DMS79 (cell line): ENCODE measurements around the gene FMNL3.
A peak's percentile ranks its signal among the peaks of the same experiment; 100 is the strongest.
"Not testable (repeated sequence)": the region's sequence is repeated elsewhere in the genome, so short reads cannot be mapped to it uniquely, and the experiment has no call there.

Experiments used
- DNase-seq: peaks from one replicate; lab custom pipeline; 2025; lab: John Stamatoyannopoulos, UW

Gene FMNL3, protein sequence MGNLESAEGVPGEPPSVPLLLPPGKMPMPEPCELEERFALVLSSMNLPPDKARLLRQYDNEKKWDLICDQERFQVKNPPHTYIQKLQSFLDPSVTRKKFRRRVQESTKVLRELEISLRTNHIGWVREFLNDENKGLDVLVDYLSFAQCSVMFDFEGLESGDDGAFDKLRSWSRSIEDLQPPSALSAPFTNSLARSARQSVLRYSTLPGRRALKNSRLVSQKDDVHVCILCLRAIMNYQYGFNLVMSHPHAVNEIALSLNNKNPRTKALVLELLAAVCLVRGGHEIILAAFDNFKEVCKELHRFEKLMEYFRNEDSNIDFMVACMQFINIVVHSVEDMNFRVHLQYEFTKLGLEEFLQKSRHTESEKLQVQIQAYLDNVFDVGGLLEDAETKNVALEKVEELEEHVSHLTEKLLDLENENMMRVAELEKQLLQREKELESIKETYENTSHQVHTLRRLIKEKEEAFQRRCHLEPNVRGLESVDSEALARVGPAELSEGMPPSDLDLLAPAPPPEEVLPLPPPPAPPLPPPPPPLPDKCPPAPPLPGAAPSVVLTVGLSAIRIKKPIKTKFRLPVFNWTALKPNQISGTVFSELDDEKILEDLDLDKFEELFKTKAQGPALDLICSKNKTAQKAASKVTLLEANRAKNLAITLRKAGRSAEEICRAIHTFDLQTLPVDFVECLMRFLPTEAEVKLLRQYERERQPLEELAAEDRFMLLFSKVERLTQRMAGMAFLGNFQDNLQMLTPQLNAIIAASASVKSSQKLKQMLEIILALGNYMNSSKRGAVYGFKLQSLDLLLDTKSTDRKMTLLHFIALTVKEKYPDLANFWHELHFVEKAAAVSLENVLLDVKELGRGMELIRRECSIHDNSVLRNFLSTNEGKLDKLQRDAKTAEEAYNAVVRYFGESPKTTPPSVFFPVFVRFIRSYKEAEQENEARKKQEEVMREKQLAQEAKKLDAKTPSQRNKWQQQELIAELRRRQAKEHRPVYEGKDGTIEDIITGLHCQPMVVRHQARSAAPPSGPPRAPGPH

DNA sequence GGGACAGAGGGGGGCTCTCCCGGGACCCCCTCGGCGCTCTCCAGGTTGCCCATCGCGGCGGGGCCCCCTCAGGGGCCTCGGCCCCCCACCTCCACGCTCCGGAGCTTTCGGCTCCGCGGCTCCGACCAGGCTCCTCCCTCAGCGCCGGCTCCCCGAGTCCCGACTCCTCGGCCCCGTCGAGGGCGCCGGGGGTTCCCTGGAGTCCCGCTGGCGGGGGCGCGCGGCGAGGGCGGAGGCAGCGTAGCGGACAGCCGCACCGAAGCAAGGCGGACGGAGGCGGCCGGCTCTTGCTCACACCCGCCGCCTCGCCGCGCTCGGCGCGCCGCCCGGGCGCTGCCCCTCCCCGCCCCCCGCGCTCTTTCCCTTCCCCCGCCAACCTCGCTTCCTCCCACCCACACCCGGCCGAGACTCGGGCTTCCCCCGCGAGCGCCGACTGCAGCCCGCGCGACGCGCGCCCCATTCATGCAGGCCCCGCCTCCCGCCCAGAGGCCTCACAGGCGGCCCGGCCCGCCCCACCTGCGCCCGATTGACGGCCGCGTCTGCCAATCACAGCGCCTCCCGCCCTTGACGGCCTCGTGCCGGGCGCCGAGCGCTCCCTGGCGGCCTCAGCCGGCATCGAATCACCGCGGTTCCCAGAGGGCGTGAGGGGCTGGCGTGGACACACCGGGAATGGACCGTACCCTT, at the start of gene FMNL3:
TSS of gene FMNL3 (minus strand) at position 278 of the 684 bp plus-strand sequence. CDS start at position 53, 225 bp downstream.
- DNase-seq = peak; percentile 79

DNA sequence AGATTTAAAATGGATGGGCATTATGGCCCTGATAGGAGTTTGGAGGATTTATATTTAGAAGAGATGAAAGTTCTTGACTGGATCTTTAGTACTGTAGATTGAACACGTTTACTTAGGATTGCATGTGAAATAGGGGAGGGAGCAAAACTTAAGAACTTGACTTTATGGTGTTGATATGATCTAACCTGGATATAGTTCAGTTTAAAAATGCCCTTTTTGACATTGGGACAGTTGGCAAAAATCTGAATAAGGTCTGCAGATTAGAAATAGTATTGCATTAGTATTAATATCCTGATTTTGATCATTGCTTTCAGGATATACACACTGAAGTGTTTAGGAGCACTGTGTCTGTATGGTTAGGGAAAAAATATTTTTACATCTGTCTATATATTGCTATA, 43.8 kb upstream of the FMNL3 start:
- no peak for DNase-seq

DNA sequence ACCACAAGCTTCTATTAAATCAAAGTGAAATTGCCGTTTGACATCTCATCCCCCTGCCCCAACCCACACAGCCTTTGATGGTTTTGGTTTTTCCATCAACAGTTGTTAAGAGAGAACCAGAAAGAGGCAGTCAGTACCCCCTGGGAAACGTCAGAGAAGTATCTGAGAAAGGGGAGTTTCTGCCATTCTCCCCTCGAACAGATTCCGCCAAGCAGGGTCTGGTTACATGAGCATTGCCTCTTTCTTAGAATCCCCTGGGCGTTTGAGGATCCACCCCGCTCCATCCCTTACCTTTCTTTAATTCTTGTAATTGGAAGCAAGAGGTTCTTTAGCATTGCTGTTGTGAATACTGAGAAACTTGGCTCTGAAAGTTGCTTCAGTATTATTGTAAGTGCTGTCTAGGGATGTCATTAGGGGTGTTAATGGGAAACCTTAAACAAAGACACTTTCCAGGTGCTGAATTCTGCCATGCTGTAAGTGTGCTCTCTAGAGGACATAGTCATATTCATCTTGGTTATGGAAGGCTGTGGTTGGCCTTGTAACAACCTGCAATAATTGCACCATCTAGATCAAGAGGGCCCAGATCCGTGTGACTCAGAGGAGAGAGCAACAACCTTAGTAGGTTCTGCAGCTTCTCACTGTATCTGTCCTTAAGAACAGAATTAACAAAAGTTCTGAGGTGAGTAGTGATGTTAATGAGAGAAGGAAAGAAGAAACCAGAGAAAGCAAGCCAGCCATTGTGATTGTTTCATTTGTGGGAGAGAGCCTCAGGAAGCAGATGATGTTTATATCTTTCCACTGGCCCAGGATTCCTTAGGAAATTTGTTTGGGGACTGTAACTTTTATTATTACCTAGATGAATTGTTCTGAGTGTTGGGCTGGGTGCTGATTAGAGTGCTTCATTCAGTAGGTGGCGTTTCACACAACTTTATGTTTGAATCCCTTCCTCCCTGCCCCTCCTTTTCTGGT, 43.1 kb upstream of the FMNL3 start:
- no peak for DNase-seq

DNA sequence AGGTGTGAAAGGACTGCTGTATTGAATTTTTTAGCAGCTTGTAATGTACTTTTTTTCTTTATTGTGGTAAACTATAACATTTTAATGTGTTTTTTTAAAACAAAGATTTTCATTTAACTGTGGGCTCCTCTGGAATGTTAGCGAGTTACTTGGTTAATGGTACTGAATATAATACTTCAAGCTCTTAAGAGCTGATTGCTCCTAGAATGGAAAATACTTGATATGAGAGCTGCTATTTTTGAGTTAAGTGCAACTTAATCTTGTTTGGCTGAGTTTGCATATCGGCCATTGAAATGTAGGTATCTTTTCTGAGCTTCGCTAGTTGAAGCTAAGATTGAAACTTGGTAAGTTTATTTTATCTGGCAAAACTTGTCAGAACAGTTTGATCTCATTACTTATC, 41.6 kb upstream of the FMNL3 start:
- no peak for DNase-seq

DNA sequence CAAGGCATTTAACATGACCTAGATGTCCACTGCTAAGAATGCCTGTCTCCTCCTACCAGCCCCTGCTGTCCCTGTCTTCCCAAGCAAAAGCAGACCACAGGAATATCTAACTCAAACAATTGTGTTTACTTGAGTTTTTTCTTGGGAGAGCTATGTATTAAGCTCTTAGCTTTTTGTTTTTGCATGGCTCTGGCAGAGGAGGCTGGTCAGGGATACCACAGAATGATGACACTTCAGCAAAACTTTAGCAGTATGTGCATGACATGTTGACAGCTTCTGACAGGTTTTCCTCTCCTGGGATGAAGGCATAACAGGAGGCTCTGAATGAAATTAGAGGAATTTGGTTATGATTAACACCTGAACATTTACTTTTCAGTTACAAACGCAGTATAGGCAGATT, 41.1 kb upstream of the FMNL3 start:
- DNase-seq = no peak

DNA sequence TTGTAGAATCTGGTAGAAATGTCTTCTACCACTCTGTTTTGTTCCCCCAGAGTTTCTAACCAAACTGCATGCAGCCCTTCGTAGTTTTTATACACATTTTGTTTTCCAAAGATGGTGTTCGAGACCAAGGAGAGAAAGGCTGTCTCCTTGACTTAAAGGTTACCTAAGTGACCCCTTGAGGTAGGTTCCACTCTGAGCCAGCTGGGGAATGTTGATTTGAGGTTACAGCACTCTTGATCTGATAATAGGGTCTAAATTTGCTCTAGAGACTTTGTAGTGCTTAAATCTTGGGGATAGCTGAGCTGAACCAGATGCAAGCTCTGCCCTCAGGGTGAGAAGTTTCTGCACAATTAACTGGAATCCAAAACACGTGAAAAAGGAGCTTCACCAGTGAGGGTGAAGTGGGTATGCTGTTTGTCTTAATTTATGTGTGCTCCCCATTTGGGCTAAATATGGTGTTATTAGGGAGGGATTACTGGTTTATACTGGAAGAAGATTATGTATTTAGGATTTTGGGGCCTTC, 37.2 kb upstream of the FMNL3 start:
- DNase-seq = no peak

DNA sequence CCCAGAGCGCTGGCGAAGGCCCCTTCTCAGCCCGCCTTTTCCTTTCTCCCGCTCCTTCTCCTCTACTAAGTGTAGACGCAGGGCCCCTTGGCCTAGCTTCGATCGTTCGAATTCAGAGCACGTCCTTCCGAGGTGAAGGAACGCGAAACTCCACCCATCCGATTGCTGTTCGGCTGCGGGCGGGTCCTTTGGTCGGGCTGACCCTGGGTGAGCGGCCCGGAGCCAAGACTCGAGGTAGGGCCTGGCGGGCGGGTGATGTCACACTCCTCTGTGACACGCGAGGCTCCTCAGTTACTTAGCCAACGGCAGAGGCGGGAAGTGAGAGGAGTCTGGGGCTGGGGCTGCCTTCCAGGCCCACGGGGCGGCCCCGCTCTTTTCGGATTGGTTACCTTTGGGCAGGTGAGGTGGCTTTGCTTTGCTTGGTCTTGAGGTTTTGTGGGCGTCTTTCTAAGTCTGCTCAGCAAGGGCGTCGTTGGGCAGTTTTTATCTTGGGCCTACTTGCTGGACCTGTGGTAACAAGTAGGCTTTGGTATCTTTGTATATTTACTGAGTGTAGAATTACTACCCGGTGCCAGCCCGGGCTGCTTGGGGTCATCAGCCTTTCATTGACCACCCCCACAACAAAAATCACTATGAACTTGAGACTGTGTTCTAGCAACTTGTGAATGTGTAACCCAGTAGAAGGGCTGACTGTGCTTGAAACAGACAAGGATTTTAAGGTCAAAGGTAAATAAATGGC, 34.8 kb upstream of the FMNL3 start:
- peak; percentile 66 for DNase-seq

DNA sequence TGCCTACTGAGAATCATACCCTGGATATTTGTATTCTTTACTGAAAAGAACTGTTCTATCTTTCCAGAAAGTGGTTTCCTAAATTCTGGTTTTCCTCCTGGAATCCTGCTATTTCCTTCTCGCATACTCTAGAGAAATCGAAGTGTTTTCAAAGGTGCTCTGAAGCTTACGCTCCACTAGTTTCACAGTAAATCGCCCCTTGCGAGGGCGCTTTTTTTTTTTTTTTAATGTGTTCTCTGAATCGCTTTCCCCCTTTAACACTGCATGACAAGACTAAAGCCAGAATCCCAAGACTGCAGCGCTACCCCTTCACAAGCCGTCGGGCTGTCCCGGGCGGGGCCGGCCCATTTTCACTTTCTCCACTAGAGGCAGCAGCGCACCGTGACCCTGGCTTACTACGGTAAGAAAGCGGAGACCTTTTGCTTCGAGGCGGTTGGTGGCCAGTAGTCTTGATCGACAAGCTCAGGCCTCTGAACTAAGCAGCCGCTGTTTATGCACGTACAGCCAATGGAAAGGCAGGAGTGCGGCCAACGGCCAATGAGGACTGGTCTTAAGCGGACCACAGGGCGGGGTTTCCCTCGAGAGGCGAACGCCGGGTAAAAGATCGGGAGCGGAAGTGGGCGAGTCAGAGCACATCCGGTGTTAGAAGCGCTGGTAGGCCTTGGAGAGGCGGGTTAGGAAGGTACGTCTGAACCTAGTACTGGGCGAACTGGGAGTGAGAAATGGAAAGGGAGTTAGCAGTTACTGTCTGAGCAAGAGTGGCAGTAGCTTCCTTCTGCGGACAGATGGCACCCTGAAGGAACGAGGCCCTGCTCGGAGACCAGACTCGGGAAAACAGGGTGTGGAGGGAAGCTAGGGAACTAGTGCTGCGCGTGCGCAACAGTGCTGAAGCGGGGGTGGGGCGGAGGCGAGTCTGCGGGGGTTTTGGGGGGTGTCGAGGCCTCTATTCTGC, 34.0 kb upstream of the FMNL3 start, which contains the start of gene TMBIM6:
TSS of gene TMBIM6 (plus strand) at position 628 of the 952 bp plus-strand sequence. CDS start 10,937 bp downstream, outside the sequence.
- peak; percentile 99 for DNase-seq

DNA sequence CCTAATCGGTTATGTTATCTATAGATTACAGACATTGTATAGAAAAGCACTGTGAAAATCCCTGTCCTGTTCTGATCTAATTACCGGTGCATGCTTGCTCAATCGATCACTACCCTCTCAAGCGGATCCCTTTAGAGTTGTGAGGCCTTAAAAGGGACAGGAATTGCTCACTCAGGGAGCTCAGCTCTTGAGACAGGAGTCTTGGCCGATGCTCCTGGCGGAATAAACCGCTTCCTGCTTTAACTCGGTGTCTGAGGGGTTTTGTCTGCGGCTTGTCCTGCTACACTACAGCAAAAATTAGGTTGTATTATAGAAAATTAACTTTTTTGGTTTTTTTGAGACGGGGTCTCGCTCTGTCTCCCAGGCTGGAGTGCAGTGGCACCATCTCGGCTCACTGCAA, 33.1 kb upstream of the FMNL3 start:
- not testable (repeated sequence) for DNase-seq

DNA sequence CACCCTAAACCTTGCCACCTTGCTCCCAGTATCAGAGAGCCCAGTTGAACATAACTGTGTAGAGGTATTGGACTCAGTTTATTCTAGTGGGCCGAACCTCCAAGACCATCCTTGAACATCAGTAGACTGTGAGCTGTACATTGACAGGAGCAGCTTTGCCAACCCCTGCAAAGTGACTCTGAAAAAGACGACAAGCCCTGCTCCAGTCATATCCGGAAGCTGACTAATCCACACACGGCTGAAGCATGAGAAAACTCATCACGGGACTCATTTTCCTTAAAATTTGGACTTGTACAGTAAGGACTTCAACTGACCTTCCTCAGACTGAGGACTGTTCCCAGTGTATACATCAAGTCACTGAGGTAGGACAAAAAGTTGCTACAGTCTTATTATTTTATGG, 31.5 kb upstream of the FMNL3 start:
- not testable (repeated sequence) for DNase-seq

DNA sequence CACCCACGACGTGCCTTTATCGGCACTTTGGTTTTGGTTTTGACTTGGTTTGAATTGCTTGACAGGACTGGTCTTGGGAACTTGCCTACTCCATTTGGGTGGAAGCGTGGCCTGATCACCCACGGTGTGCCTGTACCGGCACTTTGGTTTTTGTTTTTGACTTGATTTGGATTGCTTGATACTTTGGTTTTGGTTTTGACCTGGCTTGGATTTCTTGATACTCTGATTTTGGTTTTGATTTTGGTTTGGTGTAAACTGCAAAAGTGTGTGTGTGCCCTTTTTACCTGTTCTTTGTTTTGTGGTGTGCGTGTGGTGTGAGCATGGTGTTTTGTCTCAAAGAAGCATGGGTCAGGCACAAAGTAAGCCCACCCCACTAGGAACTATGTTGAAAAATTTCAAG, 27.7 kb upstream of the FMNL3 start:
- not testable (repeated sequence) for DNase-seq

DNA sequence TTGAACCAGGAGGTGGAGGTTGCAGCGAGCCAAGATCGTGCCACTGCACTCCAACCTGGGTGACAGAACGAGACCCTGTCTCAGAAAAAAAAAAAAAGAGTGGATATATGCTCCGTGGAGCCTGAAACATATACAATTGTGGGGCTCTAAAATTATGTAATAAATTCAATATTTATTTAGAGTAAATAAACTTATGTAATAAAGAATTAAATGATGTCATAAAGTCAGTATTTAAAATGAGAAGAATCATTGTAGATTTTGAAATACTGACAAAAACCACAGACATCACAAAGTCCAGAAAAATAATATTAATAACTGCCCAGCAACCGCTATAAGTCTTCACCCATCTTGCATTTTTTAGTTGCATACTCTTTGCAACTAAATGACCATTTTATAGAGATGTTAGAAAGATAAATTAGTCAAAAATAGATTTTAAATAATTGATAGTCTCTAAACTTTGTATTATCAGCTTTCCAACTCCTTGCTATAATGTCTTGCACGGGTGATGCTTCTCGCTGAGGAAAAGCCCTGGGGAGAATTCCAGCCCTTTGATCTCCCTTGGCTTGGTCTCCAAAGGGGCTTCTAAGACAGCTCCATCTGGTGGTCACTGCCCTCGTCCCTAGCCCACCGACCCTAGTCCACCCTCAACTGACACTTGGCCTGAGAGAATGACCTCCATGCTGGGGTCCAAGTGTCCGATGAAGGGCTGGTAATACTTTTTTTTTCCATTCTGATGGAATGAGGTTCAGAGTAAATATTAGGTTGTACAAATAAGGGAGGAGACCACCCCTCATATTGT, 26.2 kb upstream of the FMNL3 start:
- DNase-seq = no peak

DNA sequence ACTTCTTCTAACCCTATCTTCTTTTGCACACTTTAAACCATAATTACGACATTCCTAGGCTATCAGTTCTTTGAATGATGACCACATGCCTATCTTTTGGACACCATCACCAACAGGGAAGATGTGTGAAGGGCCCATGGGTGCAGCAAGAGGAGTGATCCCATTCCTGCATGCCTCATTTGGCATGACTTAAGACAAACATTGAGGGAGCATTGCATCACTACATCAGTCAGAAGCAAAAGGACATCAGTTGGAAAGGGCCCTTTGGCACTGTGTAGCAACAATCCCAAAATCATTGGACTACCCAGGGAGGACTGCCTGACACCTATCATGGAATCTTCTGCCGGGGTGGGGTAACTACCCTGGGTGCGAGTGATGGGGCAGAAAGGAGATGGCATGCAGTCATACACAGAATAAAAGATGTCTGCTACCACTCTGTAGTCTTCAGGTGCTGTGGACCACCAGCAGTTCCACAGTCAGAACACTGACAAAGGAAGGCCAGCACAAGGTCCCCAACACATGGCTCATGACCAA, 23.4 kb upstream of the FMNL3 start:
- no peak for DNase-seq

DNA sequence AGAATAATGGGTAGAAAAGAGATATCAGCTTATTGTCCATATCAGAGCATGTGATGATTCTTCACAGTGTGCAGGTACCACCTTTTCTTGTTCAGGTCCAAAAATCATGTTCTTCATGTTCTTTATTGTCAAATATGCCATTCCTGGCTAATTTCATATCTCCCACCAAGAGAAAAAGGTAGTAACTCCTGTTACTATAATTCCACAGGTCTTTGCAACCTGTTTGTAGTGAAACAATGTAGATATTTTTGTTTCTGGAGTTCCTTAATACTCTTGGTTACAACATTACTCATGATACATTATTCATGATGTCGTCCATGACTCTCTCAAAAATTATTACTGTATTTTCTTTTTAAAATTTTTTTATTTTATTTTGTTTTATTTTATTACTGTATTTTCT, 22.8 kb upstream of the FMNL3 start:
- no peak for DNase-seq

DNA sequence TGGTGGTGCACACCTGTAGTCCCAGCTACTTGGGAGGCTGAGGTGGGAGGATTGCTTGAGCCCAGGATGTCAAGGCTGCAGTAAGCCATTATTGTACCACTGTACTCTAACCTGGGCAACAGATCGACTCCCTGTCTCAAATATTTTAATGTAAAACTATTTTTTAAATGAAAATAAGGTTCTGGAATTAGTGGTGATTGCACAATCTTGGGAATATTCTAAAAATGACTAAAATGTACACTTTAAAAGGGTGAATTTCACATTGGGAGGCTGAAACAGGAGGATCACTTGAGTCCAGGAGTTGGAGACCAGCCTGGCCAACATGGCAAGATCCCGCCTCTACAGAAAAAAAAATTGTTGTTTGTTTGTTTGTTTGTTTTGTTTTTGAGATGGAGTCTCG, 21.2 kb upstream of the FMNL3 start:
- no peak for DNase-seq

DNA sequence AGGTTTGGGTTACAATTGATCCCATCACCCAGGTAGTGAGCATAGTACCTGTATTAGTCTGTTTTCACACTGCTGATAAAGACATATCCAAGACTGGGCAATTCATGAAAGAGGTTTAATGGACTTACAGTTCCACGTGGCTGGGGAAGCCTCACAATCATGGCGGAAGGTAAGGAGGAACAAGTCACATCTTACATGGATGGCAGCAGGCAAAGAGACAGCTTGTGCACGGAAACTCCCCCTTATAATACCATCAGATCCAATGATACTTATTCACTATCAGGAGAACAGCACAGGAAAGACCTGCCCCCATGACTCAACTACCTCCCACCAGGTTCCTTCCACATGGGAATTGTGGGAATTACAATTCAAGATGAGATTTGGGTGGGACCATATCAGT, 14.2 kb upstream of the FMNL3 start:
- not testable (repeated sequence) for DNase-seq

DNA sequence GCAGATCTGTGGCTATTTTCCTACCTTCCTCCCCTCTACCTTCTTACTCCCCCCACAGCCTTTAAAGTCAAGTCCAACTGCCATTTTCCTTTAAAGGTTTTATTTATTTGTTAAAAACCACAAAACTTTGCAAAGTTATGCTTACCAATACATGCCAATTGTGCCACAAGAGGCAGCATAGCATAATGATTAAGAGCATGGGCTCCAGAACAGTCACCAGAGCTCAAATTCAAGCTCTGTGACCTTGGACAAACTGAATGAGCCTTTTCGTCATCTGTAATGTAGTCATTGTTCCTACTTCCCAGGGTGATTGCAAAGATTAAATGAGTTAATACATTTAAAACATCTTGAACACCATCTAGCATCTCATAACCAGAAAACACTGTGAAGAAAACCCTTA, 13.0 kb upstream of the FMNL3 start:
- DNase-seq = no peak

DNA sequence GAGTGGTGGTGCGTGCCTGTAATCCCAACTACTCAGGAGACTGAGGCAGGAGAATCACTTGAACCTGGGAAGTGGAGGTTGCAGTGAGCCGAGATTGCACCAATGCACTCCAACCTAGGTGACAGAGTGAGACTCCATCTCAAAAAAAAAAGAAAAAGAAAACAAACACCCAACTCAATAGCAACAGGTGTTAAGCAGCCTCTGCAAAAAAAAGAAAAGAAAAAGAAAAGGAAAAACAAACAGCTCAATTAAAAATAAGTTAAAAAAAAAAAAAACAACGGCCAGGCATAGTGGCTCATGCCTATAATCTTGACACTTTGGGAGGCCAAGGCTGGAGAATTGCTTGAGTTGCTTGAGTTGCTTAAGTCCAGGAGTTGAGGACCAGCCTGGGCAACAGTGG, 10.6 kb upstream of the FMNL3 start:
- not testable (repeated sequence) for DNase-seq
